ENCODE results near the gene ZNF28.
"Not testable (repeated sequence)": the region's sequence is repeated elsewhere in the genome, so short reads cannot be mapped to it uniquely, and the experiment has no call there.

DNA sequence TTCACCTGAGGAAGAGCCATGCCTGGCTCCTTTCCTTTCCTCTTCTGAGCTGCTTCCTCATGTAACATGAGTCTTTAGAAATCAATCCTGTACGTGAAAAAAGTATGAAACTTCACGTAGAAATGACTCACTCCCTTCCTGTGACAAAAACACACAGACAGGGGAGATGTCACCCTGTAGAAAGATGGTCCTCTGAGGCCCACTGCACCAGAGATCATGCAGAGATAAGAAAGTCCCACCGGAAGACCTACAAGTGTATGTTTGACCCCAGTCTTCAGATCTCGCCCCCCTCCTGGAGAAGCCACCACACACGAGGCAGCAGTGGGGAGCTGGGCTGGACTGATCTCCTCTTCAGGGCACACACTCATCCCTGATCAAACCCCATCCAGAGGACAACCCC is 12.1 kb upstream of the ZNF28 start:
- TF ChIP-seq POLR2AphosphoS5 (IDR thresholded peaks at IDR 0.05); EZH2 (IDR thresholded peaks at IDR 0.05; ENCODE audit: borderline replicate concordance, insufficient read depth, low read length, poor library complexity, severe bottlenecking); MXI1 (conservative IDR thresholded peaks at IDR 0.05; ENCODE audit: poor library complexity, severe bottlenecking); EP300 (conservative IDR thresholded peaks at IDR 0.05; ENCODE audit: poor library complexity, severe bottlenecking): not testable (repeated sequence)
- TF ChIP-seq, protein P1, sequence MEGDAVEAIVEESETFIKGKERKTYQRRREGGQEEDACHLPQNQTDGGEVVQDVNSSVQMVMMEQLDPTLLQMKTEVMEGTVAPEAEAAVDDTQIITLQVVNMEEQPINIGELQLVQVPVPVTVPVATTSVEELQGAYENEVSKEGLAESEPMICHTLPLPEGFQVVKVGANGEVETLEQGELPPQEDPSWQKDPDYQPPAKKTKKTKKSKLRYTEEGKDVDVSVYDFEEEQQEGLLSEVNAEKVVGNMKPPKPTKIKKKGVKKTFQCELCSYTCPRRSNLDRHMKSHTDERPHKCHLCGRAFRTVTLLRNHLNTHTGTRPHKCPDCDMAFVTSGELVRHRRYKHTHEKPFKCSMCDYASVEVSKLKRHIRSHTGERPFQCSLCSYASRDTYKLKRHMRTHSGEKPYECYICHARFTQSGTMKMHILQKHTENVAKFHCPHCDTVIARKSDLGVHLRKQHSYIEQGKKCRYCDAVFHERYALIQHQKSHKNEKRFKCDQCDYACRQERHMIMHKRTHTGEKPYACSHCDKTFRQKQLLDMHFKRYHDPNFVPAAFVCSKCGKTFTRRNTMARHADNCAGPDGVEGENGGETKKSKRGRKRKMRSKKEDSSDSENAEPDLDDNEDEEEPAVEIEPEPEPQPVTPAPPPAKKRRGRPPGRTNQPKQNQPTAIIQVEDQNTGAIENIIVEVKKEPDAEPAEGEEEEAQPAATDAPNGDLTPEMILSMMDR (IDR thresholded peaks at IDR 0.05; ENCODE audit: poor library complexity, severe bottlenecking) = not testable (repeated sequence)

All from neural cell (in vitro differentiated cells).